Astrocyte of the cerebellum (primary cell): ENCODE data around the gene SLC2A5.

Source experiments
- DNase-seq: peaks from one replicate; pipeline ENCODE4 v3.0.0-alpha.2; 2011; ENCODE audit warnings: low read depth
- H3K4me3 ChIP-seq: 2 replicates; pipeline ENCODE4 v1.5.1; 2011; ENCODE audit warnings: mild to moderate bottlenecking, low read depth, low read length, moderate library complexity
- in situ Hi-C: cut with HindIII; loops from 2 replicates; pipeline ENCODE4 v1.10.0; 2017; ENCODE audit warnings: low sequenced_read_pairs
- TF ChIP-seq, protein P1 (sequence below): IDR thresholded peaks from 2 replicates; pipeline ENCODE4 v1.5.1; 2012; ENCODE audit warnings: low read length, low read depth, moderate library complexity, mild to moderate bottlenecking; ENCODE audit errors: missing control alignments

The SLC2A5 gene

DNA sequence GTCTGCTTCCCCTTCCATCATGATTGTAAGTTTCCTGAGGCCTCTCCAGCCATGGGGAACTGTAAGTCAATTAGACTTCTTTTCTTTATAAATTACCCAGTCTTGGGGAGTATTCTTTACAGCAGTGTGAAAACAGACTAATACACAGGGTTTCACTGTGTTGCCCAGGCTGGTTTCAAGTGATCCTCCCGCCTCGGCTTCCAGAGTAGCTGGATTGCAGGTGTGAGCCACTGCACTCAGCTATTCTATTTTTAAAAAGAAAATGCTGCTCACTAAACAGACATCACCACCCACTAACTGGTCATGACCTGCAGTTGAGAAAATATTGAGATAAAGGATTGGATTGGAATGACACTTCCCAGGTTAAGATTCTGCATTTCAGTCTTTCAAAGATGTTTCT, 22.4 kb downstream of the SLC2A5 start:
- DNase-seq: no peak
- H3K4me3 ChIP-seq: no peak overlapping the region
- in situ Hi-C loops: no loop called here
- TF ChIP-seq, protein P1, sequence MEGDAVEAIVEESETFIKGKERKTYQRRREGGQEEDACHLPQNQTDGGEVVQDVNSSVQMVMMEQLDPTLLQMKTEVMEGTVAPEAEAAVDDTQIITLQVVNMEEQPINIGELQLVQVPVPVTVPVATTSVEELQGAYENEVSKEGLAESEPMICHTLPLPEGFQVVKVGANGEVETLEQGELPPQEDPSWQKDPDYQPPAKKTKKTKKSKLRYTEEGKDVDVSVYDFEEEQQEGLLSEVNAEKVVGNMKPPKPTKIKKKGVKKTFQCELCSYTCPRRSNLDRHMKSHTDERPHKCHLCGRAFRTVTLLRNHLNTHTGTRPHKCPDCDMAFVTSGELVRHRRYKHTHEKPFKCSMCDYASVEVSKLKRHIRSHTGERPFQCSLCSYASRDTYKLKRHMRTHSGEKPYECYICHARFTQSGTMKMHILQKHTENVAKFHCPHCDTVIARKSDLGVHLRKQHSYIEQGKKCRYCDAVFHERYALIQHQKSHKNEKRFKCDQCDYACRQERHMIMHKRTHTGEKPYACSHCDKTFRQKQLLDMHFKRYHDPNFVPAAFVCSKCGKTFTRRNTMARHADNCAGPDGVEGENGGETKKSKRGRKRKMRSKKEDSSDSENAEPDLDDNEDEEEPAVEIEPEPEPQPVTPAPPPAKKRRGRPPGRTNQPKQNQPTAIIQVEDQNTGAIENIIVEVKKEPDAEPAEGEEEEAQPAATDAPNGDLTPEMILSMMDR: no peak

DNA sequence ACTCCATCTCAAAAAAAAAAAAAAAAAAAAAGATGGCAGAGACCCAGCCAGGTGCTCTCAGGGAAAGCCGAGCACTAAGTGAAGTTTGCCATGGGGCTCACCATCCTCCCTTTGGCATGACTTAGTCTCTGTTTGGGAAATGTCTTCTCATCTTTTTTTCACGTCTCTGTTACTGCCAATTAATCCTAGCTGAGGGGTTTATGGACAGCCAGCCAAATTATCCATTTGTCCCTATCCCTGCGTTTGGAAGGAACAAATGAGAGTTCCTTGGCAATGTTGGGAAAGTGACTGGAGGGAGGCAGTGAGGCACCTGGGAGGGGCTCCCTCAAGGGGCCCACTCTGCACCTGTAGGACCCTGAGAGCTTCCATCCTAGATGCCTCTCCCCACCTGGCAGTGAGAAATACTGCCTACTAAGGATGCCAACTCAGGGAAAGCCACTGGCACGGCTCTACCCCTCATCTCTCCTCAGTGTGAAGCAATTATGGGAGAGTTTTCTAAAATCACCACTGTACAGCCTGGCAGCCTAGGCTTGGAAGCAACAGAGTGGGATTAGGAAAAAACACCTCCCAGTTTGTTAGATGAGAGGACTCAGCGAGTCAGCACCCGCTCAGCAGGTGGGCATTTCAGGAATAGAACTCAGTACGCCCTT, 23.4 kb downstream of the SLC2A5 start:
- DNase-seq: no peak
- H3K4me3 ChIP-seq: no peak overlapping the region
- in situ Hi-C loops: no loop called here
- TF ChIP-seq, protein P1: no peak

GRCh38 chr1:9044236-9044635, 25.2 kb downstream of the SLC2A5 start:
- DNase-seq: no peak
- no peak overlapping the region for H3K4me3 ChIP-seq
- TF ChIP-seq, protein P1: no peak
- in situ Hi-C loops: no loop called here

DNA sequence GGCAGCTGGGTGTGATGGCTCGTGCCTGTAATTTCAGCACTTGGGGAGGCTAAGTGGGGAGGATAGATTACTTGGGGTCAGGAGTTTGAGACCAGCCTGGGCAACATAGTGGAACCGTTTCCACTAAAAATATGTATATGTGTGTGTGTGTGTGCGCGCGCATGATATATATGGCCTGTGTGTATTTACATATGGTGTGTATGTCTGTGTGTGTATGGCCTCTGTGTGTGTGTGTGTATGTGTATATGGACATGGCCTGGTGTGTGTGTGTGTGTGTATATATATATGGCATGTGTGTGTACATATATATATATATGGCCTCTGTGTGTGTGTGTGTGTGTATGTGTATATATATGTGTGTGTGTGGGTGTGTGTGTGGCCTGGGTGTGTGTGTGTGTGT, 27.2 kb downstream of the SLC2A5 start:
- TF ChIP-seq, protein P1: no peak
- in situ Hi-C loops: no loop called here
- DNase-seq: no peak
- no peak overlapping the region for H3K4me3 ChIP-seq

DNA sequence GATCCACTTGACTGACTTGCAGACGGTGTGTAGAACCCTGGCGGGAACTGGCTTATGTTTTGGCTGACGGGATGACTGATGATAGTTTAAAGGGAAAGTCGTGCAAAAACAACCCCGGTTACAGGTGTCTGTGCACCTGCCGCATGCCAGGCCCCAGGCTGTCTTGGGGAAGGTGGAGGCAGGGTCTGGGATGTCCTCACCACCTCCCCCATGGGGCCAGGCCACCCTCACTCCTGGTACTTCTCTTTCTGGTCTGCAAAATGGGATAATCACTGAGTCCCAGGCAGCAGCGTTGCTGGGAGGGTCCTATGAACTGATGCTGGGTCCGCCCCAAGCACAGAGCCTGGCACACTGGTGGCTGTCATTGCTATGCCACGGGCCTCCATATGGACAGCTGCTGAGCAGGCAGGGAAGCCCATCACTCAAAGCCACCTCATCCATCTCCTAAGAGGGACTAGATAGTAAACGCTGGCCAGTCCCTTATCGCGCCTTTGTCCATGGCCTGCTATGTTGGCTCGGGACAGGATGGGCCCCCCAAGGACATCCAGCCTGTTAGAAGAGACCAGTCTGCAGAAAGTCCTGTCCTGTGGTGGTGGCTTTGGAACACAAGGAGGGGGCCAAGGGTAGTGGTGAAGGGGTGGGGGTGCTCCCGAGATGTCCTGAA, 28.2 kb downstream of the SLC2A5 start:
- TF ChIP-seq, protein P1: no peak
- DNase-seq: no peak
- in situ Hi-C loops: no loop called here
- no peak overlapping the region for H3K4me3 ChIP-seq

DNA sequence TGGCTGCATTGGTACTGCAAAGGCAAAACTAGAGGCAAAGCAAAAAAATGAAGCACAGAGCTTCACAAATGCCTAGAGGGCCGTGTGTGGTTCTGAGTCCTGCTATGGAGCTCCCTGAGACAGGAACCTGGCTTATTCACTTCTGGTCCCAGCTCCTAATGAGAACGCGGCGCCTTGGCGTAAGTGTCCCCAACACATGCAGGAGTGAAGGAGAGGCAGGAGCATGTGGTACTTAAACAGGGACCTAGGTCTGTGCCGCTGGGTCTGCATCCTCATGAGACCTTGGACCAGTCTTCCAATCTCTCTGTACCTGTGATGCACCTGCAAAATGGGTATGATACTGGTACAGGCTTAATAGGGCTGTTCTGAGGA, 28.8 kb downstream of the SLC2A5 start:
- no peak overlapping the region for H3K4me3 ChIP-seq
- in situ Hi-C loops: no loop called here
- TF ChIP-seq, protein P1: no peak
- no peak for DNase-seq
